Stimulated activated CD4-positive, alpha-beta T cell treated with anti-CD3 and anti-CD28 coated beads, Interleukin-12 subunit alpha, Interleukin-12 subunit beta, amount 100 ng/mL, for 4 hours (primary cell): ENCODE measurements around the gene EMID1.

Experiments
- DNase-seq: peaks from one replicate; pipeline ENCODE4 v3.0.0-alpha.2; 2020

EMID1 gene

GRCh38 chr22:29205594-29206371 is at the start of gene EMID1:
Gene EMID1 (plus strand): TSS chr22:29205896. CDS start chr22:29206039, 143 bp downstream.
- peak; percentile 15 for DNase-seq

DNA sequence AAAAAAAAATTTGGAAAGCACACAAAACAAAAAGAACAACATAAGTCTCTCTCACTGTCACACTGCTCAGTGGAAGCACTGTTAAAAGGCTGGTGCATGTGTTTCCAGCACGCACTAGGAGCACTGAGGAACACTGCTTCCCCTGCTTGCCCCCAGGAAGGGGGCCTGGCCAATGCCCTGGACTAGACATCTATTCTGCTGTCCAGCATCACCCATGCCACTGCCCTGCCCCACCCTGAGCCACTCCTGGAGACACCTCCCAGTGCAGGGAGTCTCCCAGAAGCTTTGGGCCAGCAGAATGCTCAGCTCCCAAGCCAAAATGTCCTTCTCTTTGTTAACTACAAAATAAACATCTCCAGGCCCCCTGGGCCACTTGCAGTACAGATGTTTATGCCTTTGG is 49.7 kb upstream of the EMID1 start:
- DNase-seq: no peak

GRCh38 chr22:29156507-29156906 is 49.2 kb upstream of the EMID1 start:
- DNase-seq: no peak

GRCh38 chr22:29157759-29158535 is 47.7 kb upstream of the EMID1 start:
- no peak for DNase-seq

DNA sequence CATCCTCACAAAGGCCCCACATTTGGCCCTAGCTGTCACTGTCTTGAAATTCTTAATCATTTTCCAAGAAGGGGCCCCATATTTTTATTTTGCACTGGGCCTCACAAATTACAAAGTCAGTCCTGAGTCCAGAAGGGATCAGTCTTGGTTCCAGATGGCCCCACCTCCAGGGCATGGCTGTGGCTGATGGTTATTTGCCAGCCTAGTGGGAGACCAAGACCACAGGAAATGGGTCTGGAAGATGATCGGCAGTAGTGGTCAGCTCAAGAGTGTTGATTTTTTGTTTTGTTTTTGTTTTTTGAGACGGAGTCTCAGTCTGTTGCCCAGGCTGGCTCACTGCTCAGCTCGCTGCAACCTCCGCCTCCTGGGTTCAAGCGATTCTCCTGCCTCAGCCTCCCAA is 47.1 kb upstream of the EMID1 start:
- DNase-seq: no peak

DNA sequence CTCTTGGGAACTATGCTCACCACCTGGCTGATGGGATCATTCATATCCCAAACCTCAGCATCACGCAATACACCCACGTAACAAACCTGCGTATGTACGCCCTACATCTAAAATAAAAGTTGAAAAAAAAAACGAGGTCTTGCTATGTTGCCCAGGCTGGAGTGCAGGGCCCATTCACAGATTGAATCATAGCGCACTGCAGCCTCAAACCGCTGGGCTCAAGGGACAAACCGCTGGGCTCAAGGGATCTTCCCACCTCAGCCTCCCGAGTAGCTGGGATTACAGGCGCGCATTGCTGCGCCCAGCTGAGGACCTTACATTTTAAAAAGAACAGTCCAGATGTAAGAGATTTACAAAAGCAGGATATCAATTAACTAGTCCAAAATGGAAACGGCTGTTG is 41.9 kb upstream of the EMID1 start:
- no peak for DNase-seq

GRCh38 chr22:29165321-29166060 is 40.2 kb upstream of the EMID1 start:
- DNase-seq: no peak

DNA sequence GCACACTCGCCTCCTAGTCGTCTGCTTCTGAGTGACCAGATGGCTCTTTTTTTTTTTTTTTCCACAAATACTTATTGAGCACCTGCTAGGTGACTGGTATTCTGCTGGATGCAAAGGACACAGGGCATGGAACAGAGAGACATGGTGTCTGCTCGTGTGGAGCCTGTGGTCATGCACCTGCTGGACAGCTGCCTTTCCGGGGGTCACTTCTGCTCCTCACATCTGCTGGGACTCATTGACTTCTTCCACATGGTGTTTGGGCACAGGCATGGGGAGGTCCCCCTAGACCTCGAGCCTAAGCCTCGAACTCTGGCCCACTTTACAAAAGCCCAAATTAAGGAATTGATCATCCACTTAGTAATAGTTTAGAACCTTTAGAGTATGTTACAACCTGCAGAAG is 39.5 kb upstream of the EMID1 start:
- DNase-seq: no peak

GRCh38 chr22:29167032-29167911 is 38.4 kb upstream of the EMID1 start:
- DNase-seq: peak; percentile 12

- no peak for DNase-seq
Observed at GRCh38 chr22:29171721-29172120, 34.0 kb upstream of the EMID1 start.

- no peak for DNase-seq
Observed at GRCh38 chr22:29172216-29172615, 33.5 kb upstream of the EMID1 start.

DNA sequence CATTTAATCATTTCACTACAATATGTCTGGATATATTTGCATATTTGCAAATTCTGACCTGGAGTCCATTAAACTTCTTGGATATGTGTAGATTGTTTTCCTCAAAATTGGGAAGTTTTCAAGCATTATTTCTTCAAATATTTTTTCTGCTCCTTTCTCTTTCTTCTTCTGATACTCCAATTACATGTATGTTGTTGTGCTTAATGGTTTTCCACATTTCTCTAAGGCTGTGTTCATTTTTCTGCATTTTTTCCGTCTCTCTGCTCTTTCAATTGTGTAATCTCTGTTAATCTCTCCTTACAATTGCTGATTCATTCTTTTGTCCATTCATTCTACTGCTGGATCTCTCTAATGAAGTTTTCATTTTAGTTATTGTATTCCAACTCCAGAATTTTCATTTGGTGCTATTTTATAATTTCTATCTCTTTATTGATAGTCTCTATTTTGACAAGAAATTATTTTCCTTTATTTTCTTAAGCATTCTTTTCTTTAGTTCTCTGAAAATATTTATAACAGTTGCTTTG is 30.3 kb upstream of the EMID1 start:
- no peak for DNase-seq

DNA sequence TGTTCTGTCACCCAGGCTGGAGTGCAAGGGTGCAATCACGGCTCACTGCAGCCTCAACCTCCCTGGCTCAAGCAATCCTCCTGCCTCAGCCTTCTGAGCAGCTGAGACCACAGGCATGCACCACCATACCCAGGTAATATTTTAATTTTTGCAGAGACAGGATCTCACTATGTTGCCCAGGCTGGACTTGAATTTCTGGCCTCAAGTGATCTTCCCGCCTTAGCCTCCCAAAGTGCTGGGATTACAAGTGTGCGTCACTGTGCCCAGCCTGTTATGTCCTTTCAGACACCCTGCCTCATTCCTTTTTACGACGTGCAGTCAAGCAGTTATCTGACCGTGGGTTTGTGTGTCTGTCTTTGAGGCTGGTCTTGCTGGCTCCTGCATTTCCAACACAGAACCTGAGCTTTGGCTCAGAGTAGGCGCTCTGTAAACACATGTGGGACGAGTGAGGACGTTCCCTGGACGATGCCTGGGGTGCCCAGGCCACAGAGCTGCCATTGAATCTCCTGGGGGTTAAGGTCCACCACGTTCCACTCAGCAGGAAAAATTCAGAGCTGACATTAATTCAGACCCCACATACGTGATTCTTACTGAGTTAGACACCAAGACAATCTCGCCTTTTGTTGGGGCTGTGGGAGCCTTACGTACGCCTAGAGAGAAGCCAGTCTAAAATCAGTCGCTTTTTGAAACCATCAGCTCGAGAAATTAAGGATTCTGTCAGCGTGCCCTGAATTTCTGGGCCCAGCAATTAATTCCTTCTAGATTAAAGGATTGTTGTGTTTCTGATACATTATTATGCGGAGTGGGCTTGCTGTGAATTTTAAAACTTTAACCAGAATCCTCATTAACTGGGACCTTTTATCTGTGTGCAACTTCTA is 21.5 kb upstream of the EMID1 start:
- DNase-seq: no peak

DNA sequence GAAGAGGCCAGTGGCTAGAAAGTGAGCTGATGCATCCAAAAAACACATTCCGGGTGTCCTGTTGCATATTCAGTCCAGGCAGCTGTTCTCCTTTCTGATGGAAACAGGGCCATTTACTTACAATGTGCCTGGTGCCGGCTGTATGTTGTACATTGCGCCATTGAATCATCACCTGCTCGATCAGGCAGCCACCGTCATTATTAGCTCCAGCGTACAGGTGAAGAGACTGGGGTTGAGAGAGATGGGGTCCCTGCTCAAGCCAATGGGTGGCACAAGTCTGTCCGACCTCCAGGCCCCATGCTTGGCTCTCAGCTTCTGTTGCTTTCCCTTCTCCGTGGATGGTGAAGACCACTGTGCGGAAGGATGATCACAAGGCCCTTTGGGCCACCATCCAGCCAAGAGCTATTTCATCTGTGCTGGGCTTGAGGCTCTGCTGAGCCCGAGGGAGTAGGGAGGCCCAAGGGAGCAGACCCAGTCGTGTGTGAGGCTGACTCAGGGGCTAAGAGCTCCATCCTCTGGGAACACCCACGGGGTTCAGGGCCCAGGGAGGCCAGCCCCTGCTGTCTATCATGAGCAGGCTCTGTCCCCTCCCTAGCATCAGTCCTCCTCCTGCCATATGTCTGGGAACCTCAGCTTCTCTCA is 20.7 kb upstream of the EMID1 start:
- no peak for DNase-seq

- DNase-seq: no peak
Observed at GRCh38 chr22:29186302-29186701, 19.4 kb upstream of the EMID1 start.

GRCh38 chr22:29187831-29188230 is 17.9 kb upstream of the EMID1 start:
- DNase-seq: no peak

DNA sequence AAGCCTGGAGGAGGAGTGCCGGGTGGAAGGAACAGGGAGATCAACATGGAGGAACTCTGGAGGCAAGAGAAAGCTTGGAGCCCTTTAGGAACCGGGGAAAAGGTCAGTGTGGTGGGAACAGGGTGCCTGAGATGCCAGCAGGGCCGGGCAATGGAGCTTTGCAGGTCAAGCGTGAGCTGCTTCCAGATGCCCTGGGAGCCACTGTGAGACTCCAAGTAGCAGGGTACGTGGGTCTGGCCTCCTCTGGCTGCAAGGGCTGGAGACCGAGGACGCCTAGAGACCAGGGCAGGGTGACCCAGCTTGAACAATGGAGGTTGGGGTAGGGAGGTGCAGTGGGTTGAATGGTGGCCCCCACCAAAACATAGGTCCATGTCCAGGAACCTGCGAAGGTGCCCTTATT is 15.6 kb upstream of the EMID1 start:
- no peak for DNase-seq

- no peak for DNase-seq
Observed at GRCh38 chr22:29190918-29191317, 14.8 kb upstream of the EMID1 start.

DNA sequence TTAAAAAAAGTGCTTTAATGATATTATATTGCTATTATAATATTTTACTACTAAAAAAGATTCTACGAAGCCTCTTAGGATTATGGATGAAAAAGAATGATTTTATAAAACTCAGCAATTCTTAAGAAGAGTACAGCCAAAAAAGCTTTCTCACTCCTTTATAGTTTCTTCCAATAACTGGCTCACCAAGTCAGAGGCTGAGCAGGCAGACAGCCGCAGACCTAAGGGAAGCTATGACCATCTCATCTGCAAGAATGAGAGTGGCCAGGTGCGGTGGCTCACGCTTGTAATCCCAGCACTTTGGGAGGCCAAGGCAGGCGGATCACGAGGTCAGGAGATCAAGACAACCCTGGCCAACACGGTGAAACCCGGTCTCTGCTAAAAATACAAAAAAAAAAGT is 12.7 kb upstream of the EMID1 start:
- no peak for DNase-seq

GRCh38 chr22:29194184-29194583 is 11.5 kb upstream of the EMID1 start:
- no peak for DNase-seq
